Natural killer cell (primary cell): ENCODE data around the gene DOCK10. TPM values are rescaled to one million over a fixed set of nuclear protein-coding genes. Genes with fewer than 3 reads are reported as not detected.
A peak's percentile ranks its signal among the peaks of the same experiment; 100 is the strongest.

Experiments
- ATAC-seq, 3 donors: fragments of 150-1000 bp in 2 of 3; fragments of 200-7000 bp in 1 of 3; cut with Tn5 transposase; 1 replicate in 1 of 3; 2 replicates in 2 of 3; pipeline ENCODE4 v1.10.0; 2021; ENCODE audit warnings: mild to moderate bottlenecking in 2 of 3, moderate library complexity in 2 of 3
- DNase-seq, 2 donors: peaks; one replicate each; pipeline versions ENCODE4 v3.0.0 to v3.0.0-alpha.2; 2013 to 2021; ENCODE audit warnings: mixed read lengths in 1 of 2
- H3K27ac ChIP-seq: one replicate; pipeline ENCODE4 v1.5.1; 2013; ENCODE audit warnings: mild to moderate bottlenecking, low read length
- H3K27me3 ChIP-seq: one replicate; pipeline ENCODE4 v1.6.1; 2013; ENCODE audit warnings: low read length; ENCODE audit not compliant: control insufficient read depth, insufficient read depth
- H3K36me3 ChIP-seq: one replicate; pipeline ENCODE4 v1.6.1; 2013; ENCODE audit warnings: low read length; ENCODE audit not compliant: control insufficient read depth, insufficient read depth
- H3K4me1 ChIP-seq: one replicate; pipeline ENCODE4 v1.6.1; 2013; ENCODE audit warnings: low read length; ENCODE audit not compliant: control insufficient read depth, insufficient read depth
- H3K4me3 ChIP-seq: one replicate; pipeline ENCODE4 v1.5.1; 2013; ENCODE audit warnings: low read length
- H3K9me3 ChIP-seq: one replicate; pipeline ENCODE4 v1.6.1; 2013; ENCODE audit warnings: low read length; ENCODE audit not compliant: control insufficient read depth, insufficient read depth
- H3K27ac Mint-ChIP-seq, 2 donors: one replicate each; pipeline ENCODE4 v1.8.0; 2022; ENCODE audit warnings: mild to moderate bottlenecking in 2 of 2, mixed read lengths in 2 of 2, moderate library complexity in 1 of 2
- H3K27me3 Mint-ChIP-seq, 2 donors: one replicate each; pipeline ENCODE4 v1.8.0; 2022; ENCODE audit warnings: low read depth in 2 of 2, mixed read lengths in 2 of 2
- H3K36me3 Mint-ChIP-seq: one replicate; pipeline ENCODE4 v1.8.0; 2022; ENCODE audit warnings: mixed read lengths
- H3K4me1 Mint-ChIP-seq, 2 donors: one replicate each; pipeline ENCODE4 v1.8.0; 2022; ENCODE audit warnings: mixed read lengths in 2 of 2
- H3K4me3 Mint-ChIP-seq: one replicate; pipeline ENCODE4 v1.8.0; 2022; ENCODE audit warnings: mild to moderate bottlenecking, moderate library complexity, mixed read lengths
- H3K9me3 Mint-ChIP-seq, 2 donors: one replicate each; pipeline ENCODE4 v1.8.0; 2022; ENCODE audit warnings: mixed read lengths in 2 of 2
- CTCF ChIP-seq: fragments of 200-600 bp; IDR thresholded peaks from one replicate; pipeline ENCODE4 v1.8.0; 2022; ENCODE audit warnings: antibody characterized with exemption
- WGBS: methylation state at CpG from one replicate; pipeline ENCODE4 v1.1.7; 2013; ENCODE audit warnings: missing lambda C conversion rate; ENCODE audit not compliant: insufficient coverage; 5-methylcytosine and 5-hydroxymethylcytosine counted together
- intact Hi-C: fragments of 100-400 bp; cut with micrococcal nuclease; formaldehyde crosslinking; loops from one replicate; pipeline ENCODE4 v1.14.2; 2022
- total RNA-seq, 4 donors: library from RNA; stranded (reverse); fragments of 120-200 nt in 1 of 4; gene quantifications; one replicate each; pipeline versions ENCODE4 v1.2.3 to v1.2.4, GENCODE V29; 2013 to 2022

DOCK10 gene
- total RNA-seq, 3 donors from 2014 or later (not counting 1 experiment from before 2014, with no cell fraction given): 181 to 213 (median 182) TPM

- Mint-ChIP-seq H3K9me3 (no peaks in the 10 kb centered on the region), H3K4me3 (no peak overlapping the region), H3K4me1 (no peaks in the 10 kb centered on the region), H3K27ac (peak overlapping the region; percentile 28 to 38), H3K27me3 (no peaks in the 10 kb centered on the region), H3K36me3 (peaks cover 42% of the 10 kb centered on the region)
- no peaks in the 10 kb centered on the region for H3K27me3 ChIP-seq
- WGBS: 85% methylated on average over 3 of the region's 3 CpGs
- H3K4me1 ChIP-seq: no peaks in the 10 kb centered on the region
- TF ChIP-seq CTCF: no peak
- H3K27ac ChIP-seq: no peak overlapping the region
- H3K36me3 ChIP-seq: peaks cover 92% of the 10 kb centered on the region
- ATAC-seq (no peak), DNase-seq (no peak)
- H3K9me3 ChIP-seq: no peaks in the 10 kb centered on the region
- intact Hi-C loops: no loop called here
- no peak overlapping the region for H3K4me3 ChIP-seq
Observed at GRCh38 chr2:224793946-224794345, 248.3 kb downstream of the DOCK10 start.

- no peaks in the 10 kb centered on the region for H3K9me3 Mint-ChIP-seq
- no peaks in the 10 kb centered on the region for H3K4me1 Mint-ChIP-seq
- Histone ChIP-seq H3K9me3 (no peaks in the 10 kb centered on the region), H3K36me3 (peaks cover 84% of the 10 kb centered on the region), H3K4me1 (no peaks in the 10 kb centered on the region), H3K27ac (no peak overlapping the region), H3K4me3 (no peak overlapping the region), H3K27me3 (no peaks in the 10 kb centered on the region)
- WGBS: 95% methylated on average over 7 of the region's 7 CpGs
- intact Hi-C loops: no loop called here
- no peak for TF ChIP-seq CTCF
- peaks cover 39% of the 10 kb centered on the region for H3K36me3 Mint-ChIP-seq
- ATAC-seq (no peak), DNase-seq (no peak)
- no peak overlapping the region for H3K4me3 Mint-ChIP-seq
- H3K27ac Mint-ChIP-seq: no peak overlapping the region
- no peaks in the 10 kb centered on the region for H3K27me3 Mint-ChIP-seq
Observed at GRCh38 chr2:224786848-224787247, 255.4 kb downstream of the DOCK10 start.

- ATAC-seq (no peak), DNase-seq (no peak)
- Histone ChIP-seq H3K36me3 (peaks cover 71% of the 10 kb centered on the region), H3K27me3 (no peaks in the 10 kb centered on the region), H3K9me3 (no peaks in the 10 kb centered on the region), H3K4me3 (no peak overlapping the region), H3K4me1 (no peaks in the 10 kb centered on the region), H3K27ac (no peak overlapping the region)
- Mint-ChIP-seq H3K4me1 (peaks cover 0 to 13% of the 10 kb centered on the region in 2 donors), H3K27ac (peak overlapping the region; percentile 27 to 48), H3K9me3 (no peaks in the 10 kb centered on the region), H3K27me3 (no peaks in the 10 kb centered on the region), H3K36me3 (peaks cover 13% of the 10 kb centered on the region), H3K4me3 (no peak overlapping the region)
- intact Hi-C loops: no loop called here
- TF ChIP-seq CTCF: no peak
Observed at GRCh38 chr2:224781400-224781799, 260.9 kb downstream of the DOCK10 start.

GRCh38 chr2:224780823-224781222, 261.4 kb downstream of the DOCK10 start:
- intact Hi-C loops: no loop called here
- no peaks in the 10 kb centered on the region for H3K9me3 ChIP-seq
- no peaks in the 10 kb centered on the region for H3K27me3 Mint-ChIP-seq
- peaks cover 13% of the 10 kb centered on the region for H3K36me3 Mint-ChIP-seq
- DNase-seq: no peak
- no peaks in the 10 kb centered on the region for H3K9me3 Mint-ChIP-seq
- no peak for ATAC-seq
- H3K4me1 Mint-ChIP-seq: peaks cover 0 to 13% of the 10 kb centered on the region in 2 donors
- no peaks in the 10 kb centered on the region for H3K27me3 ChIP-seq
- peaks cover 71% of the 10 kb centered on the region for H3K36me3 ChIP-seq
- H3K4me3 ChIP-seq: no peak overlapping the region
- H3K27ac Mint-ChIP-seq: peak overlapping the region; percentile 27 to 48
- no peak for TF ChIP-seq CTCF
- no peaks in the 10 kb centered on the region for H3K4me1 ChIP-seq
- no peak overlapping the region for H3K27ac ChIP-seq
- 95% methylated on average over 6 of the region's 7 CpGs for WGBS
- no peak overlapping the region for H3K4me3 Mint-ChIP-seq
